GM19328 (cell line): Measurements from ENCODE around the gene APOO.

Experiments used
- ATAC-seq: cut with Tn5 transposase; IDR thresholded peaks from one replicate; pipeline ENCODE4 v1.9.1; 2021; ENCODE audit warnings: mild to moderate bottlenecking, moderate library complexity; ENCODE audit not compliant: unreplicated experiment

Gene APOO

GRCh38 chrX:23907498-23908218 lies at the start of gene APOO, which contains the start of gene CXorf58:
Gene APOO (minus strand): TSS chrX:23907938. CDS start chrX:23907702, 236 bp downstream.
Gene CXorf58 (plus strand): TSS chrX:23908006. CDS start chrX:23910303, 2,297 bp downstream.
- peak; percentile 90 for ATAC-seq

DNA sequence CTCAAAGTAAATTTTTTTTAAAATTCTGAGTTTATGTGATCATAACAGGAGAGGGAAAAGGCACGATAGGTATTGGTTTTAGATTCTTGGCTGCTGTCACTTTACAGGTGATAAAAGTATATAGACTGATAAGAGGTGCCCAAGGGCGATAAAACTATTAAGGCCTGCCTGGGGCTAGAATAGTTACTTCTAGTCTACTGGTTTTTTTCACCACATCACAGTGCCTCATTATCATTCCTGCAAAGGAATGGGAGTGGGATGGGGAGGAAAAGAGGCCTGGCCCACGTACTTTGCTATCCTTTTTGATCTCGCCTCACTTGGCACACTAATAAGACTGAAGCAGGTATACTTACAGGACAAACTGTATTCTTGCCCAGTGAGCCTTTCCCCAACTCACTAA lies 46.7 kb upstream of the APOO start:
- no peak for ATAC-seq

- no peak for ATAC-seq
Measured at GRCh38 chrX:23953908-23954269, 46.2 kb upstream of the APOO start.

DNA sequence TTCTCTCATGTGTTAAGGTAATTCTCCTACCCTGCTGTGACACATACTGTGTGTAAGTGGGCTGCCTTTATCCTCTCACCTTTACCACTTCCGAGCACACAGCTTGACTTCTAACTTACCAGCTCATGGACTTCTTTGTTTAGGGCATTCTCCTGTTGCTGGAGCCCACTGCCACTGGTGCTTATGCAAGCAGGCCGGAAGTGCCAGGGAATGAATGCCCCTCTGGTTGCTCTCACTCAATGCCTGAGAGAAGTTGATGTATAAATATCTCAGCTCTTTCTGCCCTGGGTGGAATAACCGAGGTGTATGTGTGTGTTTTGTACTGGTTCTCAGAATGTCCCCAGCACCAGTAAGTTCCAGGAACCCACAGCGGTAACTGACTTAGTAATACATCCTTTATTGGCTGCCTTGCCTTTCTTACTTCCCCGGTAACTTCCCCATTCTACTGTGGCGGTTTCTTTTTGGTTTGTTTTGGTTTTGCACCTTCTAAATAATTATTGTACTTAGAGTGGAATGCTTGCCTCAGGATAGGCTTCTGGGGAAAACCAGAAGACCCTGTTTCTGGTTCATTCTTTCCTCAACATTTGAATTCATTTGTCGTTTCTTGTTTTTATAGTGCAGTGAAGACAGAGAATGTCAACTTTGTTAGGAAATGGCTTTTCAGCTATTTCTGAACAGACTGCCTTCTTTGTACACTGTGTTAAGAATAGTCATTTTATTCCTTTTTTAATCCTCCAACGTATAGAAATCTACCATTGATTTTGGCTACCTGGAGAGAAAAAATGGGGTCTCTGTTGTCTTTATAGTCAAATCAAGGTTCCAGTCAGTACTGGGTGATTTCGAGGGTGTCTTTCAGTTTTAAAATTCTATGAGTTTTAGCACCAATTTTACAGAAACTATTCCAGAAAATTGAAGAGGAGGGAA lies 45.5 kb upstream of the APOO start:
- peak; percentile 84 for ATAC-seq

DNA sequence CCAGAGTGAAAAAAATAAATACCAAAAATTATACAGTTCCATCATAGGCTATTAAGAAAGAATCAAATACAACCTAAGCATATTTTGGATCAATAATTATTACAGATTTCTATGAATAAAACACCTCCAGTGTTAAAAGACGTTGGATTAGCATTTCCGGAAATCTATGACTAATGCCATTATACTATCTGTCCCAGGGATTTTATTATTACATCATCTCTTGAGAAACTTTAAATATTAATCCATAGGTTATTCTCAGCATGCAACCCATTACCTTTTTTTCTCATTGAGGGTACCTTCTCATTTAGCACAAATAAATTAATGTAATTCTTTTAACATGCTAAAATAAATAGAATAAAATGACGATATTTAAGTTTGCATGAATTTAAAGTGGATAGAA lies 44.7 kb upstream of the APOO start:
- no peak for ATAC-seq

GRCh38 chrX:23945206-23945605 lies 37.5 kb upstream of the APOO start:
- ATAC-seq: no peak

GRCh38 chrX:23944234-23944633 lies 36.5 kb upstream of the APOO start:
- no peak for ATAC-seq

DNA sequence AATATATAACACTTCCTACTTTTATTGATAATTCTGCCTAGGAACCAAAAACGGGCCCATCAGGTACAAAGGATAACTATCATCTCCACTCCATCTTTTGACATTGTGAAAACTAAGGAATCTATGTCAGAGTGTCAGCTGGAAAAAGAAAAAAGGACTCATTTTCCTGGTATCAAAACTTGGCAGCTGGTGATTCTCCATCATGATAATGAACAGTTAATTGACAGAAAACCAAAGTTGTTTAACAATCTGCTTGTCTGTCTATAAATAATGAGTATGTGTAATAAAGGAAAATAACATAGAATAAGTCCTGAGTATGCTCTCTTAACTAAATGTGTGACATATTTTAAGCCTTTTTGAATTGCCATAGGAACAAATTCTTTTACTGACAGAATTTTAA lies 31.5 kb upstream of the APOO start:
- no peak for ATAC-seq

GRCh38 chrX:23938690-23939089 lies 31.0 kb upstream of the APOO start:
- no peak for ATAC-seq

- ATAC-seq: no peak
Measured at GRCh38 chrX:23937100-23937499, 29.4 kb upstream of the APOO start.

DNA sequence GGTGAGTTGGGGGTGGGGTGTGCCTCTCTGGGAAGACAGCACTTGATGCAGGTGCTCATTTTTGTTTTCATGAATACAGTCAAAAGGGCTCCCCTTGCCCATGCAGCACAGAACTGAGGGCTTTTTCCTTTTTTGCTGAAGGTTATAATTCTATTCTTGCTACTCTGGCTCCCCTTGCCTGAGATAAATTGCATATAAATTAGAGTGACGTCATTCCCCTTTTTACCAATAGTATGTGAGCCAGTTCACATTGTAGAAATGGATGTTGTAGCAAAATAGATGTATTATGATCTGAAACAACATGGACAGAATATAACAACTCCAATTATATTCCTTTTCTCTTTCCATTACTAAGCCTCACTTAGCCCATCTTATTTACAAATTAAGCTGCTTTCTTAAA lies 28.4 kb upstream of the APOO start:
- ATAC-seq: no peak

DNA sequence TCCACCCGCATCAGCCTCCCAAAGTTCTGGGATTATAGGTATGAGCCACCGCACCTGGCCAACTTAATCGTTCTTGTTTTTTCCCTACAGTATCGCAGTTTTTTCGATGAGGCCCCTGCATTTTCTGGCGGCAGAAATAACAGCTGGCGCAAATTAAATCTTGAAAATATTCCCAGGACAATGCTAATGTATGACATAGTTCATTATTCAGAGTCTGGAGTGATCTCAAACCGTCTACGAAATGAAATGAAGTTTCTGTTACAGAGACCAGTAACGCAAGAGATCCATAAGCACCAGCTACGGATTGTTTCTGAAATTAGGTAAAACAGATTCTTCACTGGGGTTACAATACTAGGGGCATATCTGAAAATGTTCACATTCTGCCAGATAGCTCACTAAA lies 27.4 kb upstream of the APOO start:
- ATAC-seq: no peak

GRCh38 chrX:23932046-23932445 lies 24.3 kb upstream of the APOO start:
- no peak for ATAC-seq

GRCh38 chrX:23930894-23931604 lies 23.3 kb upstream of the APOO start:
- ATAC-seq: no peak

GRCh38 chrX:23926015-23926414 lies 18.3 kb upstream of the APOO start:
- ATAC-seq: no peak

DNA sequence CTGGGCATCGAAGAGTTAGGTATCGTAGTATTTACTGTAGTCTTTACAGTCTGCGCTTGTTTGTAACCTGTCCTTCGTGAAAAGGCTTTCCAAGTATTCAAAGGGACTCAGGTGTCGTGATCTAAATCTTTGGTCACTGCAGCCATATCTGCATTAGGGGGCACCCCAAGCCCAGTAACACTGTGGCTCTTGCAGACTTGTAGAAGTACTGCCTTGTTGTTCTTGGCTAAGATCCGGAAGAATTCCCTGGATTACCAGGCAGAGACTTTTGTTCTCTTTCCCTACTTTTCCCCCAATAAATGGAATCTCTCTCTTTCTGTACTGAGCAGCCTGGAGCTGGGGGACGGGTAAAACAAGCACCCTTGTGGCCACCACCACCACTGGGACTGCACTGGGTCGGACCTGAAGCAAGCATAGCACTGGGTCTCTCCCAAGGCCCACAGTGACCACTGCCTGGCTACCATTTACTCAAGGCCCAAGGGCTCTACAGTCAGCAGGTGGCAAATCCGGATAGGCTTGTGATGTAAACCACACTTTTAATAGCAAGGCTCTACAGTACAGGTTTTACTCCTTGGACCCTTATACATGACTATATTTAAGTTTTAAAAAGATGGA lies 12.1 kb upstream of the APOO start:
- no peak for ATAC-seq

DNA sequence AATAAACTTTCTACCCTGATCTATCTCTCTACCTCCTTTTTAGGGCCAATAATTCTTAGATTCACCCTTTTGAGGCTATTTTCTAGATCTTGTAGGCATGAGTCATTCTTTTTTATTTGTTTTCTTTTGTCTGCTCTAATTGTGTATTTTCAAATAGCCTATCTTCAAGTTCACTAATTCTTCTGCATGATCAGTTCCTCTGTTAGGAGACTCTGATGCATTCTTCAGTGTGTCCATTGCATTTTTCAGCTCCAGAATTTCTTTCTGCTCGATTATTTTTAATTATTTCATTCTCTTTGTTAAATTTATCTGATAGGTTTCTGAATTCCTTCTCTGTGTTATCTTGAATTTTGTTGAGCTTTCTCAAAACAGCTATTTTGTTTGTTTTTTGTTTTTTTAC lies 11.4 kb upstream of the APOO start:
- ATAC-seq: no peak

GRCh38 chrX:23911126-23911835 lies 3.5 kb upstream of the APOO start:
- no peak for ATAC-seq

GRCh38 chrX:23908219-23909004 lies 674 bp upstream of the APOO start:
- no peak for ATAC-seq

GRCh38 chrX:23907111-23907497 lies 634 bp downstream of the APOO start:
- no peak for ATAC-seq
